GM21737 (cell line): ENCODE measurements around the gene MYPOP.

Source experiments
- ATAC-seq: cut with Tn5 transposase; IDR thresholded peaks from one replicate; pipeline ENCODE4 v1.9.1; 2021; ENCODE audit warnings: mild to moderate bottlenecking, moderate library complexity; ENCODE audit not compliant: unreplicated experiment

The MYPOP gene

DNA sequence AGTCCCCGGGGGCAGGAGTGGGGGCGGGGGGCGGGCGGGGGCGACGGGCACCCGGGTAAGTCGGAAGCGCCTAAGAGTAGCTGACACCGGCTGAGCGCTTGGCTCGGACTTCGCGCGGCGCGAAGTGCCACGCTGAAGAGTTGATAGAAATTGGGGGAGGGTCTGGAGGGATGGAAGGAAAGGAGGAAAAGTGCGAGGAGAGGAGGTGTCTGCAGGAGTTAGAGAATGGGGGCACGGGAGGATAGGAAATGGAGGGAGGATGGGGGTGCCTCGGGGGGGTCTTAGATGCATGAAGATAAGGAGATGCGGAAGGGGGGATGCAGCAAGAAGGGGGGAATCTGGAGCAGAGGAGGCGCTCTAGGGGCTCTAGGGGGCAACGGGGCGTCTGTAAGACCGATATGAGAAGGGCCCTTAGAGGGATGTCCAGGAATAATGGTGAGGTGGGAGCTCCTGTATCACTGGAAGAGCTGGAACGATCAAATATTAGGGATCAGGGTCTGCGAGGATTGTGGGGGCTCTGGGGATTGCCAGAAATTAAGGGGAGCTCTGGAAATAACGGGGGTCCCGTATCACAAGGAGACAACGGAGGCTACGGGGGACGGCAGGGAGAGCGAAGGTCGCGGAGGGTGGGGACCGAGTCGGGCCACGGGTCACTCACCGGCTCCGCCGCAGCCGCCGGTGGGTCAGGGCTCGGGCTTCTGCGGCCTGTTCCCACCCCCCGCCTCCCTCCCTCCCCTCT, at the start of gene MYPOP:
Gene MYPOP, minus strand, starts transcription at position 702 of the 739 bp plus-strand sequence. CDS start 840 bp downstream, outside the sequence.
- ATAC-seq, result no peak

DNA sequence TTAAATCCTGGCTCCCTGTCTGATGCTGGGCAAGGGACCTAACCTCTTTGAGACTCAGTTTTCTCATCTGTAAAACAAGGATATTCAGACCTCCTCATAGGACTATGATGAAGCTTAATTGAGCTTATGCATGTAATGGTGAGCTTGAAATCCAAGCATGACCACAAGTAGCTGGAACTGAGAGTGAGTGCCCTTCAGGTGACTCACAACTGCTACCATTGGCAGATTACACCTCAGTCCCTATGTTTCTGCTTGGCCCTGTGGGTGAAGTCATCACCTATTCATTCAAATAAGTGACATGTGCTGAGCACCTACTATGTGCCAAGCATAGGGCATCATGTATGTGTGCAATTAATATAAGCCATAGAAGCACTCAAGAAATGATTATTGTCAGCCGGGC, 45.5 kb upstream of the MYPOP start:
- ATAC-seq, result no peak

DNA sequence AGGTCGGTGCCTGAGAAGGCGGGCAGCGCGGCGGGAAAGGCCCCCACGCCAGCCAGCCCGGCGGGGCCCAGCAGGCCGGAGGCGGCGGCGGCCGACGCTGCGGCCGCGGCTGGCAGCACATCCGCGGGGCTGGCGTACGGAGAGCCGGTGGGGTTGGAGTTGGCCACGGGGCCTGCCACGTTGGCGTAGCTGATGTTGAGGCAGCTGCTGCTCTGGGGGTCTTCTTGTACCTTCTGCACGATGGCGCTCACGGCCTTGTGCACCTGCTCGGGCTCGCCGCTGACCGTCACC, 38.0 kb upstream of the MYPOP start:
- no peak for ATAC-seq

DNA sequence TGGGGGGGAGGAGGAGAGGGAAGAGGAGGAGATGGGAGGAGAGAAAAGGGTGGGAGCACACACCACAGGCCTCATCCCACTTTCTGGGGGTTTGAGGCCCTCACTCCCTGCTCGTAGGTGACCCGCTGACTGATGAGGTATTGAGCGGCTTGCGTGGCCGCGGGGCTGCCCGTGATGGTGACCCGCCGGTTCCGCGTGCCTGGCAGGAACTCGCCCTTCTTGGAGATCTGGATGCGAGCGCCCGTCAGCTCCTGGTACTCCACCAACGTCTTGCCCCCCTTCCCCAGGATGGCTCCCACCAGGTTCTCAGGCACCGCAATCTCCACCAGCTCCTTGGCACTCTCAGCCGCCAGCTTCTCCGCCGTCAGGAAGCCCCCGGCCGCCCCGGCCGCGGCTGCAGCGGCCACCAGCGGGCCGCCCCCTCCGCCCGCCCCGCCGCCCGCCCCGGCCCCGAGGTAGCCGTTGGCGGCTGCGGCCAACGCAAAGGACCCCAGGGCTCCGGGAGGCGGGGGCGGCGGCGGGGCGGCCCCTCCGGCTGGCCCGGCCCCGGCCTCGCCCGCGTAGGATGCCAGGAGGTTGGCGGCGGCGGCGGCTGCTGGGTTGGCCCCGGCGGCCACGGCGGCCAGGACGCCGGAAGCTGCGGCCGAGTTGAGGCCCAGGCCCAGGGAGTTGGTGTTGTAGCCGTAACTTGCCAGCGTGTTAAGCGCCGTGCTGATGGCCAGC, 37.5 kb upstream of the MYPOP start:
- no peak for ATAC-seq

DNA sequence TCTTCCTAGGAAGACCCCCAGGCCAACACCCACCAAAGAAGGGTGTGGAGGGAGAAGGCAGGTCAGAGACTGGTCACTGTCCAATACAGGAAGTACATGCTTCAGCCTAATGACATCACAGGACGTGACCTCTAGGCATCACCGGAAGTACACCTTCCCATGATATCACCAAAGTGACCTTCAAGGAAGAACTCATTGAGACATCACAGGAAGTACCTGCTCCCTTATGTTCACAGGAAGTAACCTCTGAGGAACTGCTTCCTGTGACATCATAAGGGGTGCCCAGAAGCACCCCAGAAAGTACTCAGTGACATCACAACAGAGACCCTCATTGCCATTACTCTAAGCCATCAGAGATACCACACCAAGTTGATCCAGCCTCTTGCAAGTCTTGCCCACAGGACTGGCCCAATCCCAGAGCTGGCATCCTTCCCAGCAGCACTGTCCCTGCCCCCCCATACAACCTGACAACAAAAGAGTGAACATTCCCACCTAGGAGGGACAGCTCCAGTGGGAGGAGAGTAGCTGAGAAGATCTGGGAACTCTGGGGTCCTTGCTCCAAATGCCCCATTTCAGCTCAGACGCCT, 36.4 kb upstream of the MYPOP start:
- no peak for ATAC-seq

DNA sequence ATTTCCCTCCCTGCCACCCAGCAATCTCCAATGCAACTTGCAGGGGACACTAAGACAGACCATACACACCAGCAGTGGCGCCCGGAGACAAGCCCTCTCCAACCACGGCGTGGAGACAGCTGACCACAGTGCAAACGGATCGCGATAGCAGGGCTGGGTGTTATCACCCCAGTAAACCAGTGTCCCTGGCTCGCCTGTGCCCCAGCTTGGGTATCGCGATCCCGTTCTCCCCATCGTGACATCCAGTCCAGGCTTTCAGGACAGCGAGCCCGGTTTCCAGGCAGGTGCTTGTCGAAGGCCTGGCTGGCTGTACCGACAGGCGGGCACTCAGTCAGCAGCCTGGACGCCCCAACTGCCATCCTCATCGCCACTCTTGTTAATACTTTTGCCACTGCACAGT, 32.9 kb upstream of the MYPOP start:
- no peak for ATAC-seq

- no peak for ATAC-seq
Measured at GRCh38 chr19:45934551-45935230, 32.3 kb upstream of the MYPOP start.

DNA sequence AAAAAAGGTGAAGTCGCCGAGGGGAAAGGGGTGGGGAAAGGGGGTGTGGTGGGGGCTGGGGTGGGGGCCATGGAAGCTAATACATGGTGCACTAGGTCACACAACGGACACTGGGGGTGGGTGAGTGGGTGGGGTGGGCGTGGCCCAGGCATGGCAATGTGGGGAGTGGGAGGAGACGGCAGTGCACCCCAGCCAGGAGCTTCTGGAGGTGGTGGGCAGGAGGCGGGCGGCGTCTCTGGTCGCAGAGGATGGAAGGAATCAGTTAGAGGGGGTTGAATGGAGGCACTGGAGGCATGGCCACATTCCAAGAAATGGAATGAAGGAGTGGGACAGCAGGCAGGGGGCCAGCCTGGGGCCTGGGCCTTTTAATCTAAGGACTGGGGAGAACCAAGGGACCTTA, 31.3 kb upstream of the MYPOP start:
- ATAC-seq, result no peak

GRCh38 chr19:45931055-45931454, 28.6 kb upstream of the MYPOP start:
- no peak for ATAC-seq

DNA sequence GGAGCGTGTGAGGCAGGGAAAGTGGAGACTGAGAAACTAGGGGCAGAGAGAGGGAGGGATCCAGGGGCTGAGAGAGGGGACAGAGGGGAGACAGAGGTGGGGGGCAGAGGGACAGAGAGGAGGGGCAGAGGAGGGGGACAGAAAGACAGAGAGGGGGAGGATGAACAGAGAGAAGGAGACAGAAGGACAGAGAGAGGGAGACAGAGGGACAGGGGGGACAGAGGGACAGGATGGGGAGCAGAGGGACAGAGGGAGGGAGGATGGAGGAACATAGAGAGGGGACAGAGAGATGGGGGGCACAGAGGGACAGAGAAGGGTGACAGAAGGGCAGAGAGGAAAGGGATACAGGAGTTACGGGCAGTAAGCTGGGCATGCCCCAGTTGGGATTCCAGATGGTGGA, 26.8 kb upstream of the MYPOP start:
- no peak for ATAC-seq

DNA sequence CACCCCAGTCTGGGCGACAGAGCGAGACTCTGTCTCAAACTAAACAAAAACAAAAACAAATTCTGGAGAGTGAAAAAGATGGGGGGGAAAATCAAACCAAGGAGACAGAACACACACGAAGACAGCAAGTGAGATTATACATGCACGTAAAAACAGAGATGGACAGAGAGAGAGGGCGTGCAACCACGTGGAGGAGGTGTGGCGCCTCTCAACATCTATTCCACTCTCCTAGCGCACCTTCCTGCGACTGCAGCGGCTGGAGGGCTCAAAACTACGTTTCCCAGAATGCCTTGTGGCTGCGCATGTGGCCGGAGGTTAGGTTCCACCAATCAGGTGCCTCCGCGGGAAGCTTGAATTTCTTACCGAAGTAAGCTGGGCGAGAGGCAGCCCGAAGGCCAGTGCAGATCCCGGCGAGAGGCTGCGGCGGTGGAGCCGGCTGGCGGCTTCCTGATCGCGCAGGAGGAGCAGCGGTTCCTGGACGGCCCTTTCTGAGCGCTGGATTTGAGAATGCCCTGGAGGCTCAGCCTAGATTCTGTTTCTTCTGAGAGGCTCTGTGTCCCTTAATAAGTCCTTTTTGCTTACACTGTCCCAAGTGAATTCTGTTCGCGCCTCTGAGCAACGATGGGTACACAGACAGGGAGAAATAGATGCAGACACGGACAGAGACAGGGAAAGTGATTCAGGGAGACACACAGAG, 25.3 kb upstream of the MYPOP start:
- ATAC-seq, result no peak

DNA sequence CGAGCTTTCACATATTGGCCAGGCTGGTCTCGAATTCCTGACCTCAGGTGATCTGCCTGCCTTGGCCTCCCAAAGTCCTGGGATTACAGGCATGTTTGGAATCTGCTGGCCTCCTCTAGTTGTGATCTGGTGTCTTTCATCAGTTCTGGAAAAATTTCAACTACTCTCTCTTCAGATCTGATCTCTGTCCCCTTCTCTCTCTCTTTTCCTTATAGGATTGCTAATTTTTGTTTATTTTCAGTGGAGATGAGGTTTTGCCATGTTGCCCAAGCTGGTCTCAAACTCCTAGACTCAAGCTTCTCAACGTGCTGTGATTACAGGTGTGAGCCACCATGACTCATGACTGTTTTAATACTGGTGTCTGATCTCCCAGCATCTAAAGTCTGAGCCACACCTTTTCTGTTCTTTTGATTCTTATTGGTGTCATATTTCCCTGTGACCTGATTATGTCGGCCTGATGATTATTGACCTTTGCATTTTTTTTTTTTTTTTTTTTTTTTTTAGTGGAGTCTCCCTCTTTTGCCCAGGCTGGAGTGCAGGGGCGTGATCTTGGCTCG, 22.6 kb upstream of the MYPOP start:
- ATAC-seq, result no peak

DNA sequence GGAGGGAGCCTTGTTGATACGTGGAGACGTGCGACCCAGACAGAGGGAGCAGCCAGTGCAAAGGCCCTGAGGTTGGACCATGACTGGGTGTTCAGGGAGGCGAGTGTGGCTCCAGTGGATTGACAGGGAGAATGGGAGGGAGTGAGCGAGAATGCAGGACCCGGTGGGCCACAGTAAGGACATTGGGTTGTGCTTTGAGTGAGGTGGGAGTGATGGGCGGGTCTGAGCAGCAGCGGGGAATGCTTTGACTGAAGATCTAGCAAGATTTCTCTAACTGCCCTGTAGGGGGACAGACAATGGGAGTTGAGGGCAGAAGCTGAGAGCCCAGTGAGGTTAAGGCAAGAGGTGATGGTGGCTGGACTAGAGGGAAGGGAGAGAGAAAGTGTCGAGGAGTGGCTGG, 19.9 kb upstream of the MYPOP start:
- no peak for ATAC-seq

- no peak for ATAC-seq
Measured at GRCh38 chr19:45920458-45920857, 18.0 kb upstream of the MYPOP start.

GRCh38 chr19:45919678-45920077, 17.3 kb upstream of the MYPOP start:
- ATAC-seq, result no peak

- ATAC-seq, result no peak
Measured at GRCh38 chr19:45918721-45919120, 16.3 kb upstream of the MYPOP start.

GRCh38 chr19:45917421-45918091, 15.1 kb upstream of the MYPOP start:
- no peak for ATAC-seq

- ATAC-seq, result no peak
Measured at GRCh38 chr19:45913874-45914830, 11.7 kb upstream of the MYPOP start, which contains the start of gene NANOS2. Gene NANOS2 (minus strand): TSS chr19:45914778. CDS start chr19:45914693, 85 bp downstream.

- no peak for ATAC-seq
Measured at GRCh38 chr19:45911291-45911690, 8.9 kb upstream of the MYPOP start.
